GM11168 (cell line): ENCODE data around the gene WBP1.
"Not testable (repeated sequence)": the region's sequence is repeated elsewhere in the genome, so short reads cannot be mapped to it uniquely, and the experiment has no call there.

Source experiments
- in situ Hi-C: fragments of 300-500 bp; cut with MboI; formaldehyde crosslinking; loops from one replicate; pipeline ENCODE4 v1.12.0; 2022; ENCODE audit warnings: low sequenced_read_pairs; ENCODE audit not compliant: unreplicated experiment

WBP1 gene

GRCh38 chr2:74426181-74426758 lies 32.0 kb upstream of the WBP1 start:
- in situ Hi-C loops: no loop called here

DNA sequence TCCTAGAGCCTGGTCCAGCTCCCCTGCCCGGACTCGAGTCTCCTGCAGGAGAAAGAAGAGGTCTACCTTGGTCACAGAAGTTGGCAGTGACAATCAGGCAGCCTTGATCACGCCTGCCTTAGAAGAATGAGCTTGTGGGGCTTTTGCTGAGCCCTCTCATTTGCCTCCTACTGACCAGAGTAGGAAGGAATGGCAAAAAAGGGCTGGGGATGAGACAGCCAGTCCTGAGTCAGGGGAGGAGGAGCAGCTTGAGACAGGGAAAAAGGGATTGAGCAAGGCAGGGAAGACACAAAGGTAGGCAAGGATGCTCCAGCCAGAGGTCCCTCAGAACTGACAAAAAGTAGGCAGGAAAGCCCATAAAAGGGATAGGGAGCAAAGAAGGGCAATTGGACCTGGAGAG lies 30.7 kb upstream of the WBP1 start:
- in situ Hi-C loops: no loop called here

DNA sequence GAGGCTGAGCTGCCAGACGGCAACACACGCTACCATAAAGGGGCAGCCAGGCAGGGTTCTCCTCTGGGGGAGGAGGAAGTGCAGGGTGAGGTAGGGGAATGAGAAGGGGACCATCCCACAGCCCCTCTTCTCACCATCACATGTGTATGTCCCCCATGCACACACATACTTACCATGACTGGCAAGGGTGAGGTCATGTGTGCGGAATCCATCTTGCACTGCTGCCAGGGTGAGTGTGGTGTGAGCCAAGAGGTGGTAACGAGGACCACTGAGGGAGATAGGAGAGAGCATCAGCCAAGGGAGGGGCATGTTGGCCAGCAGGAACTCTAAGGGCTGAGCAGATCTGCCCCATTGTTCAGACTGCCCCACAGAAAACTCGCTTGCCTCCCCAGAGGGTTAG lies 29.6 kb upstream of the WBP1 start:
- in situ Hi-C loops: no loop called here

GRCh38 chr2:74429487-74430451 lies 28.5 kb upstream of the WBP1 start:
- in situ Hi-C loops: no loop called here

- in situ Hi-C loops: no loop called here
Observed at GRCh38 chr2:74430502-74430901, 27.7 kb upstream of the WBP1 start.

DNA sequence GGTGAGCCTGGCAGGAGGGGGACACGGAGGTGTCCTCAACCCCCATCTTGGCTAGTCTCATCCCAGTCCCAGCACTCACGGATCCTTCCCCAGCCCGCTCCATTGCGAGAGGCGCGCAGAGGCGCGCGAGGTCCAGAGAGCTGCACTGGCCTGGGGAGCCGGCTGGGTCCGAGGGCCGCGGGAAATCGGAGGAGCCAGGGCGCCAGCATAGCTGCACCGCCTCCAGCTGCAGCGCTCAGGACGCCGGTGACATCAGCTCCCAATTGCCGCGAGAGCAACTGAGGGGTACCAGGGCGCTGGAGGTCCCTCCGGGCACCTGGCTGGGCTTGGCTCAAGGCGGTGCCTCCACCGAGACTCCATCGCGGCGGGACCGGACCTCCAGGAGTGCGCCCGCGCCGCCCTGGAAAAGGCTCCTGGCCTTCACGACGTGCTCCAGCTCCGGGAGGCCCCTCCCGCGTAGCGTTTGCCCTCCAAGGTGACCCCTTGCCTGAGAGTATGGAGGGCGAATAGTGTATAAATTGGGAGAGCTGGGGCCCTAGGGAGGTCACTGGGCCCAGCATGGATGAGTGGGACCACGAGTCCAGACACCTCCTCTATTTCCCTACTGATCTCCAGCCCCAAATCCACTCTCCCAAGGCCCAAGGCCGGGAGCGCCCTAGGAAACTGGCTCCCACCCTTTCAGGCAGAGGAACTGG lies 22.0 kb upstream of the WBP1 start:
- in situ Hi-C loops: no loop called here

- in situ Hi-C loops: no loop called here
Observed at GRCh38 chr2:74436848-74437695, 21.2 kb upstream of the WBP1 start.

- in situ Hi-C loops: no loop called here
Observed at GRCh38 chr2:74438248-74438647, 20.0 kb upstream of the WBP1 start.

DNA sequence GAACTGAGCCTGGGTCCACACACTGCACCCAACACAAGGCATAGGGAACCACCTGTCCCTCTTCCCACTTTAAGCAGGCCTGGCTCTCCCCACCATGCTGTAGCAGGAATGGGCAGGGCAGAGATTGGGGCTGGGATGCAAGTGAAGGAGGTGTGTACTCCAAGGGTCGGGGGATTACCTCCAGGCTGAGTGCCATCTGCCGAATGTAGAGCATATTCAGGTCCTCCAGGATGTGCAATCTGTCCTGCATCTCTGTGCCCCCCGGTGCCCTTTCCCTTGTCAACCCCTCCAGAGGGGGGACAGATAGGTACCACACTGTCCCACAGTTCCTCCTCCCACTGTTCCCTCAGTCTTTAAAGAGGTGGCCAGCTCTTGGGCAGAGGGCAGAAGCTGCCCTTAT lies 18.9 kb upstream of the WBP1 start:
- in situ Hi-C loops: no loop called here

DNA sequence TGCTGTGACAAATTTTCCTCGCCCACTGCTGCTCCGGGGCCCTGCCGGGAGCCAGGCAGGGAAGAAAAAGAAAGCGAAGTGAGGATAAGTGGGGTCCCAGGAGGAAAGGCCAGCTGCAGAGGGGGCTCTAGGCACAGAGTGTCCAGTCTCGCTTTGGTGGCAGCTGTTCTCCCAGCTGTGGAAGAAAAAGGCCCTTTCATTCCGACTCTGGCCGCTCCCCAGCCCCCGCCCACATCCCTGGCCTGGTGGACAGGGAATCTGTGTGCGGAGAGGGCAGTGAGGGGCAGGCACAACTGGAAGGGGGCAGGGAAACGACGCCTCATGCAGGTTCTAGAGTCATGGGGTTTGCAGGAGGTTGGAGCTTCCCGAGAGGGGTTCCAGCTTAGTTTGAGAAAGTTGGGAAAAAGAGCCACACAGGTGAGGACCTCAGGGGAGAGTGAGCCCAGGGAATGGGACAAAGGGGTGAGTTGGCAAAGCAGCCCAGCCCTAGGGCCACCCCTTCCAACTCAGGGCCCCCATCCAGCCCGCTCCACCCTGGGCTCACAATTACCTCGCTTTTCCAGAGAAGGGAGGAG lies 18.3 kb upstream of the WBP1 start:
- in situ Hi-C loops: no loop called here

DNA sequence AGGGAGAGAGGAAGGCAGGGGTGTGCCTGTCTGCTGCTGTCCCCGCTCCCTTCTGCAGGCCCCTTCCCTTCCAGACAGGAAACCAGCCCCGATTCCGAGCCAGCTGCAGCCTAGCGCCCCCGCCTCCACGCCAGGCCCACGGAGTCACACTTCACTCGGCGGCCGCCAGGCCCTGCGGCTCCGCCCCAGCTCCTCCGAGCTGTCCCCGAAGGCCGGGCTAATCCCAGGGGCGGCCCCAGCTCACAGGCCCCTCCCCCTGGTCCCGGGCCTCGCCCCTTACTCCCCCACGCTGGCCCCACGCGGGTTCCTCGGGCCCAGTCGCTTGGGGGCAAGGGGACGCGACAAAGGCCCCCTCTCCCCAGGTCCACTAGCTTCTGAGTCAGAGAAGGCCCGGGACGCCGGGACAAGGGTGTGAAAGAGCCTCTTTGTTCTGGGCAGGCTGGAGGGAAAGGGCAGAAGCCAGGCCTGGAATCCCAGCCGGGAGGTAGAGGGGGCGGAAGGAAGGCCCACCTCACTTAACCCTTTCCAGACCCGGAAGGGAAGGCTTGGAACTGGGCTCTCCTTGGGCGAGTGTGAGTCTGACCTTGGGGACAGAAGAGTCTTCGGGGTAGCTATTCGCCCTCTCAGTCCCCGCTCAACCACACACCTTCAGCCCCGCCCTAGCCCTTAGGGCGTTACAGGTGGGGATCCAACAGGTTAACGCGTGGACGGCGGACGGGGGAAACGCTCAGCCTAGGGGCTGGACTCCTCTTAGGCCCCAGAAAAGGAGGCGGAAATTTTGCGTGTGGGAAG lies 17.7 kb upstream of the WBP1 start:
- in situ Hi-C loops: no loop called here

GRCh38 chr2:74441170-74441689 lies 17.0 kb upstream of the WBP1 start:
- in situ Hi-C loops: no loop called here

GRCh38 chr2:74441690-74442482 lies 16.4 kb upstream of the WBP1 start, which contains the start of gene RTKN:
Gene RTKN (minus strand): TSS chr2:74441937. CDS start chr2:74441816, 121 bp downstream.
- in situ Hi-C loops: no loop called here

GRCh38 chr2:74442483-74443297 lies 15.5 kb upstream of the WBP1 start:
- in situ Hi-C loops: not testable (repeated sequence)

- in situ Hi-C loops: no loop called here
Observed at GRCh38 chr2:74444498-74445318, 13.5 kb upstream of the WBP1 start.

DNA sequence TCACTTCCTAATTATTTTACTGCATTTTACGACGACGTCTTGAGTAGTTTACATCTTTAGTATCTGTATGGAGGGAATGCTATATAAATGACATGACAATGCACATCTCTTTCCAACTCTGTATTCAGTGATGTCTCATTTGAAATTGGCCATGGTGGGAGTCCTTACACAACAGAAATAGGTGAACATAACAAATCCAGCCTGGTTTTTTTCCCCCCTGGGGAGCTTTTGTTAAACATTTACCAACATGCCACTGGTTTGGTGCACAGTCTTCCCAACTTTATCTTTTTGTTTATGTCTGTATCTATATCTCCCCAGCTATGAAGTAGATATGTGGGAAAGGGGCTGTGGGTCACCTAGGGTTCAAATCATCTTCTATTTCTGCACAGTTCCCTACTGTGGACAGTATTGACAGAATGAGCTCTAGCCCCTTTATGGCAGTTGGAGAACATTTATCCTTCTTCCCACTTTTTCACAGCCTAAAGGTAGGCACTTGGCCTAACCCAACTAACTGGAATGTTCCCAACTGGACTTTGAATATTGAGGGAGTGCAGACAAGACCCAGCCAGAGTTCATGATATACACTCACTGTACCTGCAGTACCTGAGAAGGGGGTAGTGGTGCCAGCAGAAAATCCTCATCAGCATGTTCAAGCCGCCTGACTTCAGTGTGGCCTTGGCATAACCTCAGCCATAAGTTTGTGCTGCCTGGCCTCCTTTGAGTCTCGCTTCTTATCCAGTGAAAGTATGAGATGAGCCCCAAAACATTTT lies 10.8 kb upstream of the WBP1 start:
- in situ Hi-C loops: no loop called here
